ENCODE data around the gene COX6B1.

GRCh38 chr19:35648017-35648961 is at the start of gene COX6B1:
- TF ChIP-seq CTCF (IDR thresholded peaks at IDR 0.05; ENCODE audit: control extremely low read depth in 1 of 3, insufficient read depth in 1 of 3, low read depth in 1 of 3, low read length in 3 of 3), result no peak
- no peak for TF ChIP-seq TEAD4 (IDR thresholded peaks at IDR 0.05; ENCODE audit: low read depth, low read length)
- TF ChIP-seq TAF7 (optimal IDR thresholded peaks at IDR 0.05; ENCODE audit: borderline replicate concordance, low read depth, low read length), result no peak
